GM12878 (cell line): ENCODE results near the gene PCBD1. TPM values are rescaled to one million over a fixed set of nuclear protein-coding genes. Genes with fewer than 3 reads are reported as not detected.

ENCODE experiments used
- ATAC-seq: fragments of 200-7000 bp; cut with Tn5 transposase; 3 replicates; pipeline ENCODE4 v1.9.1; 2020; ENCODE audit warnings: mild to moderate bottlenecking, moderate library complexity
- BruUV-seq: library from RNA; stranded (reverse); fragments of 400-500 nt; replicated peaks from 2 replicates; lab custom pipeline; 2021; lab: Mats Ljungman, UMichigan
- CTCF ChIA-PET: fragments of 300-600 bp; sonication (Branson Sonifier 250); formaldehyde crosslinking; extraction: SDS; loops from one replicate; lab custom pipeline; 2021; ENCODE audit warnings: inconsistent platforms; lab: Yijun Ruan, JAX
- POLR2A ChIA-PET: fragments of 350-600 bp; formaldehyde crosslinking; extraction: SDS; loops from one replicate; lab custom pipeline; 2021; ENCODE audit warnings: inconsistent platforms; lab: Charles Lee
- RAD21 ChIA-PET: fragments of 300-600 bp; sonication (Branson Sonifier 250); formaldehyde crosslinking; loops from one replicate; lab custom pipeline; 2023; ENCODE audit warnings: antibody characterized with exemption; ENCODE audit not compliant: unreplicated experiment; lab: Charles Lee
- SMC1A ChIA-PET: fragments of 300-600 bp; sonication (Branson Sonifier 250); formaldehyde crosslinking; loops from one replicate; lab custom pipeline; 2023; ENCODE audit not compliant: unreplicated experiment, uncharacterized antibody; lab: Charles Lee
- DNase-seq: peaks from one replicate; pipeline ENCODE4 v3.0.0-alpha.2; 2011; ENCODE audit warnings: low read depth, low spot score
- FAIRE-seq: peaks from 3 replicates; lab custom pipeline; 2011; peaks lifted over from hg19 to GRCh38; lab: Jason Lieb, UNC
- H2AFZ ChIP-seq: 2 replicates; pipeline ENCODE4 v1.6.0; 2011; ENCODE audit warnings: low read depth, low read length, control low read depth; ENCODE audit not compliant: control insufficient read depth
- H3K27ac ChIP-seq: 2 replicates; pipeline ENCODE4 v1.5.1; 2011; ENCODE audit warnings: control low read depth; ENCODE audit not compliant: control insufficient read depth, insufficient read depth
- H3K27me3 ChIP-seq, 2 experiments: replicated peaks in 1 of 2; 2 replicates each; pipeline versions ENCODE4 v1.6.0 to v1.6.1; 2011; ENCODE audit warnings: low read length in 1 of 2; ENCODE audit not compliant: control insufficient read depth in 2 of 2, insufficient read depth in 2 of 2
- H3K36me3 ChIP-seq, 2 experiments: 2 replicates each; pipeline ENCODE4 v1.5.1; 2011; ENCODE audit warnings: low read length in 1 of 2; ENCODE audit not compliant: control insufficient read depth in 2 of 2, insufficient read depth in 2 of 2
- H3K4me1 ChIP-seq: 2 replicates; pipeline ENCODE4 v1.6.1; 2011; ENCODE audit warnings: mild to moderate bottlenecking, low read length, moderate library complexity, mixed read lengths; ENCODE audit not compliant: control insufficient read depth, insufficient read depth
- H3K4me2 ChIP-seq: 2 replicates; pipeline ENCODE4 v1.6.0; 2011; ENCODE audit warnings: control low read depth; ENCODE audit not compliant: control insufficient read depth, insufficient read depth
- H3K4me3 ChIP-seq: fragments of 200-600 bp; sonication (generic); 2 replicates; pipeline ENCODE4 v1.5.1; 2016
- H3K79me2 ChIP-seq: 2 replicates; pipeline ENCODE4 v1.6.0; 2011; ENCODE audit warnings: low read length; ENCODE audit not compliant: control insufficient read depth, insufficient read depth
- H3K9ac ChIP-seq: 2 replicates; pipeline ENCODE4 v1.8.0; 2011; ENCODE audit warnings: low read length, control low read depth, mixed read lengths; ENCODE audit not compliant: control insufficient read depth, insufficient read depth
- H3K9me3 ChIP-seq: replicated peaks from 3 replicates; pipeline ENCODE4 v1.5.1; 2011; ENCODE audit warnings: mild to moderate bottlenecking, low read length; ENCODE audit not compliant: control insufficient read depth, insufficient read depth
- H4K20me1 ChIP-seq: 2 replicates; pipeline ENCODE4 v1.6.0; 2011; ENCODE audit not compliant: control insufficient read depth, insufficient read depth
- BRCA1 ChIP-seq: IDR thresholded peaks from 2 replicates; pipeline ENCODE4 v1.6.1; 2011; ENCODE audit warnings: low read depth, low read length, improper control_type of control experiment
- CHD4 ChIP-seq: fragments of 200-600 bp; sonication (generic); IDR thresholded peaks from 2 replicates; pipeline ENCODE4 v1.6.1; 2016; ENCODE audit warnings: mild to moderate bottlenecking
- HDAC2 ChIP-seq: fragments of 200-600 bp; sonication (generic); IDR thresholded peaks from 2 replicates; pipeline ENCODE4 v1.6.1; 2017
- IKZF2 ChIP-seq, 2 experiments: fragments of 450-650 bp; IDR thresholded peaks; 2 replicates each; pipeline ENCODE4 v1.6.1; 2017; ENCODE audit warnings: mild to moderate bottlenecking in 2 of 2, moderate library complexity in 2 of 2
- KLF5 ChIP-seq: fragments of 450-650 bp; IDR thresholded peaks from 2 replicates; pipeline ENCODE4 v1.6.1; 2014; ENCODE audit warnings: mild to moderate bottlenecking; ENCODE audit not compliant: partially characterized antibody
- PAX5 ChIP-seq: IDR thresholded peaks from 2 replicates; pipeline ENCODE4 v1.6.1; 2011; ENCODE audit warnings: low read depth, low read length, borderline replicate concordance
- TARDBP ChIP-seq: IDR thresholded peaks from 2 replicates; pipeline ENCODE4 v1.6.1; 2016; ENCODE audit warnings: borderline replicate concordance
- TCF3 ChIP-seq: IDR thresholded peaks from 2 replicates; pipeline ENCODE4 v1.6.1; 2012; ENCODE audit warnings: low read depth, mild to moderate bottlenecking, low read length, borderline replicate concordance; ENCODE audit not compliant: insufficient read depth
- WGBS: methylation state at CpG from one replicate; pipeline ENCODE4 v1.1.6; 2016; ENCODE audit warnings: low lambda C conversion rate; ENCODE audit not compliant: insufficient replicate concordance, insufficient coverage; ENCODE audit errors: missing lambda C conversion rate; 5-methylcytosine and 5-hydroxymethylcytosine counted together
- in situ Hi-C: fragments of 300-500 bp; cut with MboI; formaldehyde crosslinking; loops from 9 replicates; pipeline ENCODE4 v1.14.3; 2018; ENCODE audit warnings: mixed read lengths
- intact Hi-C: fragments of 100-400 bp; cut with micrococcal nuclease; formaldehyde crosslinking; loops from one replicate; pipeline ENCODE4 v1.14.2; 2022; ENCODE audit not compliant: unreplicated experiment
- polyA plus RNA-seq, 11 experiments: library from polyadenylated mRNA; depleted of rRNA in 4 of 11; unstranded in 6 of 11; stranded (reverse) in 5 of 11; fragments of >200 nt; fragmentation: Nextera tagmentation in 4 of 11; fragmentation: Illumina TruSeq in 1 of 11; extraction: Ambion mirVana in 4 of 11; extraction: Trizol in 1 of 11; gene quantifications; 1 replicate in 1 of 11; 2 replicates in 10 of 11; pipeline versions ENCODE4 v1.2.1 to v1.2.3, GENCODE V29; 2011 to 2016; ENCODE audit warnings: inconsistent platforms in 2 of 11, missing spikeins in 2 of 11, low read depth in 1 of 11
- total RNA-seq, 4 experiments: library from RNA; depleted of rRNA in 3 of 4; stranded (reverse); fragments of >200 nt in 3 of 4; fragmentation: Illumina TruSeq in 1 of 4; extraction: Trizol in 1 of 4; gene quantifications; 2 replicates each; pipeline versions ENCODE4 v1.2.1 to v1.2.3, GENCODE V29; 2013 to 2021
- TF ChIP-seq, protein P1 (sequence below): fragments of 450-650 bp; IDR thresholded peaks from 2 replicates; pipeline ENCODE4 v1.6.1; 2018; ENCODE audit warnings: mild to moderate bottlenecking, low read depth, moderate library complexity; ENCODE audit not compliant: partially characterized antibody
- TF ChIP-seq, protein P2 (sequence below): fragments of 450-650 bp; IDR thresholded peaks from 2 replicates; pipeline ENCODE4 v1.6.1; 2017; ENCODE audit warnings: borderline replicate concordance
- TF ChIP-seq, protein P3 (sequence below): fragments of 150-350 bp; IDR thresholded peaks from 2 replicates; pipeline ENCODE4 v1.6.1; 2014; ENCODE audit warnings: mild to moderate bottlenecking, low read depth, low read length
- TF ChIP-seq, protein P4 (sequence below): fragments of 450-650 bp; formaldehyde crosslinking; IDR thresholded peaks from 2 replicates; pipeline ENCODE4 v1.4.0; 2022; ENCODE audit warnings: mild to moderate bottlenecking, moderate library complexity

Gene PCBD1
- total and polyA plus RNA-seq, 10 of the 15 experiments (the other 5 are each of a cell fraction or from before 2014, with no cell fraction given) = 5.6 to 66.8 (median 34.2) TPM

DNA sequence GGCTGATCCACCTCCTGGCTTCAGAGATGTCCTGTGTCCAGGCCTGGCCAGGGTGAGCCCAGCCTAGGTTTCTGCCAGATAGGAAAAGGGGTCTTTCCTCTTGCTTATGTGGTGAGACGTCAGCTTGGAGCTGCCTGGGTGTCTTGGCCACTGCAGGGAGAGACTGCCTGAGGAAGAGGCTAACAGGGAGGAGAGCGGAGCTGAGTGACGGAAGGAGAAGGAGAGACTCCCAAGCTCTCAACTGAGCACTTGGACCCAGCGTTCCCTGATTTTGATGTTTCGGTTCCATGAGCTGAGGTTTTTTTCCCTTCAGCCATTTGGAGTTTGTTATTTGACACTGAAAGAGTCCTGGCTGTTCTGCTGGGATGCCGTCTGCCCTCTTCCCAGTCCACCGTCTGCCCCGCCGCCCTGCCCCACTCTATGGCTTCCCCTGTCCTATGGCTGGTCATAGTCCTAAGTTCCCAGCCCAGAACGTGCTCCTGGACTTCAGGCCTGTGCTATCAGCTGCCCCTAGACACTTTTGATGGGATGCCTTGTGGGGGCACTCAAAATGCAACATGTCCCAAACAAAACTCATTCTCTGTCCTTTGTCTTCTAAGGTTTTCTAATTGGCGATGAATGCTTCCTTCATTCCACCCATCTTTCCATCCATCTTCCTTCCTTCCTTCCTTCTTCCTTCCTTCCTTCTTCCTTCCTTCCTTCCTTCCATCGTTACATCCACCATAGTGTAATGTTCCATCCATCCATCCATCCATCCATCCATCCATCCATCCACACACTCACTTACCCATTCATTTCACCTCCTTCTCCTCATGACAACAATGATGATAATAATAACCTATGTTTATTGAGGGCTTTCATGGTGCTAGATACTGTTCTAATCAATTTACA lies 20.3 kb upstream of the PCBD1 start:
- RAD21 ChIA-PET = no interaction called here
- POLR2A ChIA-PET = no interaction called here
- TF ChIP-seq TARDBP (no peak), BRCA1 (no peak), KLF5 (no peak), CHD4 (no peak), IKZF2 (IDR thresholded peaks at IDR 0.05) (no peak), PAX5 (no peak), HDAC2 (no peak), TCF3 (no peak)
- TF ChIP-seq, protein P1, sequence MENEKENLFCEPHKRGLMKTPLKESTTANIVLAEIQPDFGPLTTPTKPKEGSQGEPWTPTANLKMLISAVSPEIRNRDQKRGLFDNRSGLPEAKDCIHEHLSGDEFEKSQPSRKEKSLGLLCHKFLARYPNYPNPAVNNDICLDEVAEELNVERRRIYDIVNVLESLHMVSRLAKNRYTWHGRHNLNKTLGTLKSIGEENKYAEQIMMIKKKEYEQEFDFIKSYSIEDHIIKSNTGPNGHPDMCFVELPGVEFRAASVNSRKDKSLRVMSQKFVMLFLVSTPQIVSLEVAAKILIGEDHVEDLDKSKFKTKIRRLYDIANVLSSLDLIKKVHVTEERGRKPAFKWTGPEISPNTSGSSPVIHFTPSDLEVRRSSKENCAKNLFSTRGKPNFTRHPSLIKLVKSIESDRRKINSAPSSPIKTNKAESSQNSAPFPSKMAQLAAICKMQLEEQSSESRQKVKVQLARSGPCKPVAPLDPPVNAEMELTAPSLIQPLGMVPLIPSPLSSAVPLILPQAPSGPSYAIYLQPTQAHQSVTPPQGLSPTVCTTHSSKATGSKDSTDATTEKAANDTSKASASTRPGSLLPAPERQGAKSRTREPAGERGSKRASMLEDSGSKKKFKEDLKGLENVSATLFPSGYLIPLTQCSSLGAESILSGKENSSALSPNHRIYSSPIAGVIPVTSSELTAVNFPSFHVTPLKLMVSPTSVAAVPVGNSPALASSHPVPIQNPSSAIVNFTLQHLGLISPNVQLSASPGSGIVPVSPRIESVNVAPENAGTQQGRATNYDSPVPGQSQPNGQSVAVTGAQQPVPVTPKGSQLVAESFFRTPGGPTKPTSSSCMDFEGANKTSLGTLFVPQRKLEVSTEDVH = no peak
- TF ChIP-seq, protein P2, sequence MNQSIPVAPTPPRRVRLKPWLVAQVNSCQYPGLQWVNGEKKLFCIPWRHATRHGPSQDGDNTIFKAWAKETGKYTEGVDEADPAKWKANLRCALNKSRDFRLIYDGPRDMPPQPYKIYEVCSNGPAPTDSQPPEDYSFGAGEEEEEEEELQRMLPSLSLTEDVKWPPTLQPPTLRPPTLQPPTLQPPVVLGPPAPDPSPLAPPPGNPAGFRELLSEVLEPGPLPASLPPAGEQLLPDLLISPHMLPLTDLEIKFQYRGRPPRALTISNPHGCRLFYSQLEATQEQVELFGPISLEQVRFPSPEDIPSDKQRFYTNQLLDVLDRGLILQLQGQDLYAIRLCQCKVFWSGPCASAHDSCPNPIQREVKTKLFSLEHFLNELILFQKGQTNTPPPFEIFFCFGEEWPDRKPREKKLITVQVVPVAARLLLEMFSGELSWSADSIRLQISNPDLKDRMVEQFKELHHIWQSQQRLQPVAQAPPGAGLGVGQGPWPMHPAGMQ = no peak
- TF ChIP-seq, protein P3, sequence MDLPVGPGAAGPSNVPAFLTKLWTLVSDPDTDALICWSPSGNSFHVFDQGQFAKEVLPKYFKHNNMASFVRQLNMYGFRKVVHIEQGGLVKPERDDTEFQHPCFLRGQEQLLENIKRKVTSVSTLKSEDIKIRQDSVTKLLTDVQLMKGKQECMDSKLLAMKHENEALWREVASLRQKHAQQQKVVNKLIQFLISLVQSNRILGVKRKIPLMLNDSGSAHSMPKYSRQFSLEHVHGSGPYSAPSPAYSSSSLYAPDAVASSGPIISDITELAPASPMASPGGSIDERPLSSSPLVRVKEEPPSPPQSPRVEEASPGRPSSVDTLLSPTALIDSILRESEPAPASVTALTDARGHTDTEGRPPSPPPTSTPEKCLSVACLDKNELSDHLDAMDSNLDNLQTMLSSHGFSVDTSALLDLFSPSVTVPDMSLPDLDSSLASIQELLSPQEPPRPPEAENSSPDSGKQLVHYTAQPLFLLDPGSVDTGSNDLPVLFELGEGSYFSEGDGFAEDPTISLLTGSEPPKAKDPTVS = no peak
- TF ChIP-seq, protein P4, sequence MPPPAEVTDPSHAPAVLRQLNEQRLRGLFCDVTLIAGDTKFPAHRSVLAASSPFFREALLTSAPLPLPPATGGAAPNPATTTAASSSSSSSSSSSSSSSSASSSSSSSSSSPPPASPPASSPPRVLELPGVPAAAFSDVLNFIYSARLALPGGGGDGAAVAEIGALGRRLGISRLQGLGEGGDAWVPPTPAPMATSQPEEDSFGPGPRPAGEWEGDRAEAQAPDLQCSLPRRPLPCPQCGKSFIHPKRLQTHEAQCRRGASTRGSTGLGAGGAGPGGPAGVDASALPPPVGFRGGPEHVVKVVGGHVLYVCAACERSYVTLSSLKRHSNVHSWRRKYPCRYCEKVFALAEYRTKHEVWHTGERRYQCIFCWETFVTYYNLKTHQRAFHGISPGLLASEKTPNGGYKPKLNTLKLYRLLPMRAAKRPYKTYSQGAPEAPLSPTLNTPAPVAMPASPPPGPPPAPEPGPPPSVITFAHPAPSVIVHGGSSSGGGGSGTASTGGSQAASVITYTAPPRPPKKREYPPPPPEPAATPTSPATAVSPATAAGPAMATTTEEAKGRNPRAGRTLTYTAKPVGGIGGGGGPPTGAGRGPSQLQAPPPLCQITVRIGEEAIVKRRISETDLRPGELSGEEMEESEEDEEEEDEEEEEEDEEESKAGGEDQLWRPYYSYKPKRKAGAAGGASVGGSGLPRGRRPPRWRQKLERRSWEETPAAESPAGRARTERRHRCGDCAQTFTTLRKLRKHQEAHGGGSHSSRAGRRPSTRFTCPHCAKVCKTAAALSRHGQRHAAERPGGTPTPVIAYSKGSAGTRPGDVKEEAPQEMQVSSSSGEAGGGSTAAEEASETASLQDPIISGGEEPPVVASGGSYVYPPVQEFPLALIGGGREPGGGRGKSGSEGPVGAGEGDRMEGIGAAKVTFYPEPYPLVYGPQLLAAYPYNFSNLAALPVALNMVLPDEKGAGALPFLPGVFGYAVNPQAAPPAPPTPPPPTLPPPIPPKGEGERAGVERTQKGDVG (CRISPR knock-in tag) = no peak

More for the DNA sequence above, 20.3 kb upstream of the PCBD1 start:
- Histone ChIP-seq H3K27ac (no peak overlapping the region), H3K9me3 (no peaks in the 10 kb centered on the region), H4K20me1 (no peaks in the 10 kb centered on the region), H3K4me3 (no peak overlapping the region), H3K36me3 (no peaks in the 10 kb centered on the region), H3K79me2 (no peaks in the 10 kb centered on the region), H3K9ac (no peak overlapping the region), H3K4me1 (no peaks in the 10 kb centered on the region), H3K27me3 (peaks cover 0 to 2% of the 10 kb centered on the region in 2 experiments; a peak in 1 of 4 replicates), H2AFZ (no peak overlapping the region), H3K4me2 (no peak overlapping the region)
- CTCF ChIA-PET = interaction anchor here (0.7 kb wide), 1 partner anchor 16 kb away, joined by 3 read pairs; no protein-coding TSS in a partner anchor
- DNase-seq (no peak), ATAC-seq (no peak), FAIRE-seq (no peak)
- intact Hi-C loops (no loop called here), in situ Hi-C loops (no loop called here)
- BruUV-seq = no TSS peak
- WGBS = 40% methylated on average over 12 of the region's 12 CpGs
- SMC1A ChIA-PET = no interaction called here
